ENCODE results near the gene FAM120C.
A peak's percentile ranks its signal among the peaks of the same experiment; 100 is the strongest.

Gene FAM120C

GRCh38 chrX:54171091-54171490, 12.0 kb downstream of the FAM120C start:
- DNase-seq (ENCODE audit: low read depth), result no peak

- no peak for DNase-seq (ENCODE audit: low read depth)
These were observed 16.1 kb downstream of the FAM120C start for GRCh38 chrX:54166915-54167314.

- DNase-seq (ENCODE audit: low read depth), result no peak
These were observed 25.5 kb downstream of the FAM120C start for GRCh38 chrX:54157561-54157960.

GRCh38 chrX:54134269-54134668, 48.8 kb downstream of the FAM120C start:
- DNase-seq (ENCODE audit: low read depth), result no peak

- DNase-seq (ENCODE audit: low read depth), result no peak
These were observed 66.7 kb downstream of the FAM120C start for GRCh38 chrX:54116391-54116790.

- no peak for DNase-seq (ENCODE audit: low read depth)
These were observed 89.5 kb downstream of the FAM120C start for GRCh38 chrX:54093571-54093970.

GRCh38 chrX:54093159-54093558, 89.9 kb downstream of the FAM120C start:
- DNase-seq (ENCODE audit: low read depth), result no peak

GRCh38 chrX:54090880-54091279, 92.2 kb downstream of the FAM120C start:
- no peak for DNase-seq (ENCODE audit: low read depth)

- no peak for DNase-seq (ENCODE audit: low read depth)
These were observed 93.9 kb downstream of the FAM120C start for GRCh38 chrX:54089191-54089590.

- DNase-seq (ENCODE audit: low read depth), result no peak
These were observed 95.4 kb downstream of the FAM120C start for GRCh38 chrX:54087661-54088060.

GRCh38 chrX:54085666-54086065, 97.4 kb downstream of the FAM120C start:
- DNase-seq (ENCODE audit: low read depth), result no peak

GRCh38 chrX:54076903-54077302, 106.2 kb downstream of the FAM120C start:
- DNase-seq (ENCODE audit: low read depth), result no peak

- no peak for DNase-seq (ENCODE audit: low read depth)
These were observed 108.2 kb downstream of the FAM120C start for GRCh38 chrX:54074826-54075225.

GRCh38 chrX:54067766-54068165, 115.3 kb downstream of the FAM120C start:
- no peak for DNase-seq (ENCODE audit: low read depth)

- DNase-seq (ENCODE audit: low read depth), result no peak
These were observed 116.2 kb downstream of the FAM120C start for GRCh38 chrX:54066841-54067240.

- no peak for DNase-seq (ENCODE audit: low read depth)
These were observed 118.5 kb downstream of the FAM120C start for GRCh38 chrX:54064564-54064963.

- DNase-seq (ENCODE audit: low read depth), result no peak
These were observed 119.7 kb downstream of the FAM120C start for GRCh38 chrX:54063361-54063760.

- DNase-seq (ENCODE audit: low read depth), result no peak
These were observed 133.3 kb downstream of the FAM120C start for GRCh38 chrX:54049801-54050200.

- DNase-seq (ENCODE audit: low read depth), result no peak
These were observed 134.6 kb downstream of the FAM120C start for GRCh38 chrX:54048412-54048811.

GRCh38 chrX:54045563-54046228, 137.4 kb downstream of the FAM120C start:
- DNase-seq (ENCODE audit: low read depth), result no peak

GRCh38 chrX:54044877-54045338, 138.1 kb downstream of the FAM120C start:
- DNase-seq (ENCODE audit: low read depth), result no peak

GRCh38 chrX:54044126-54044876, 138.8 kb downstream of the FAM120C start, which contains the start of gene PHF8:
Gene PHF8 (minus strand): TSS chrX:54044473. CDS start chrX:54042728, 1,745 bp downstream.
- peak; percentile 90 for DNase-seq (ENCODE audit: low read depth)

- peak; percentile 5 for DNase-seq (ENCODE audit: low read depth)
These were observed 139.4 kb downstream of the FAM120C start for GRCh38 chrX:54043541-54044125.

Data from stimulated activated CD8-positive, alpha-beta memory T cell treated with anti-CD3 and anti-CD28 coated beads, Interleukin-4, amount 100 ng/mL, for 24 hours (primary cell).